GM19372 (cell line): ENCODE measurements around the gene USP37.
"Not testable (repeated sequence)": the region's sequence is repeated elsewhere in the genome, so short reads cannot be mapped to it uniquely, and the experiment has no call there.

Experiments
- ATAC-seq: cut with Tn5 transposase; IDR thresholded peaks from one replicate; pipeline ENCODE4 v1.9.1; 2021; ENCODE audit warnings: mild to moderate bottlenecking, low read depth, moderate library complexity; ENCODE audit not compliant: unreplicated experiment

The USP37 gene

GRCh38 chr2:218557941-218558340 is 10.2 kb downstream of the USP37 start:
- ATAC-seq = no peak

DNA sequence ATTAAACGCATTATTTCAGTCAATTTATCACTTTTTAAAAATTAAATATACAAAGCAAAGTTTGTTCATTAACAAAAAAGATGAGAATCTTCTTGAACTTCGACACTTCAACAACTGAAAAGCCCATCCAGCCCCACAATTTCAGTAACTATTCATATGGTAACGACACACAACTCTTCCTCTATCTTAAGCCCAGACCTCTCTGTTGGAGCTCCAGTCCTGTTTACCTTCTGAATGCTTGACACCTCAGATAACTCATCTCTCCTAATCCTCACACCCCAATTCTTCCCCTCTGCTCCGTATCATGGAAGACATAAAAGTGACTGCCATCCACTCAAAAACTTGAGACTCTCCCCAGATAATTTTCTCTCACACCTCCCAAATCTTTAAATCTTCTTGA is 12.6 kb downstream of the USP37 start:
- no peak for ATAC-seq

GRCh38 chr2:218554225-218554624 is 13.9 kb downstream of the USP37 start:
- ATAC-seq = not testable (repeated sequence)

GRCh38 chr2:218547978-218548377 is 20.2 kb downstream of the USP37 start:
- ATAC-seq = no peak

DNA sequence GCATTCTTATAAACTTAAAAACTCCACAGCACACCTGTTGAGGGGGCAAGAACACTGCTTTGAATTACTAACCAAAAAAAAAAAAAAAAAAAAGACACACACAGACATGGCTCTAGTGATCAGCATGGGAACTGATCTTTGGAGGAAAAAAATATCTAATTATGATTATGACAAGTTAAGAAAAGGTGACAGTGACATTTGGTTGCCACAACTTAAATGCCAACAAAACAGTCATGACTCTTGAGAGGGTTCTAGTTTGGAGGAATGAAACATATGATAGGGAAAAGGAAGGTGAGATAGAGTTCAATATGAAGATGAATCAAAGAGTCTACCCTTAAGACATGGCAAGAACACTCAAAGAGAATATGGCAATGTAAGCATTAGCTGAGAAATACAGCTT is 20.6 kb downstream of the USP37 start:
- ATAC-seq = no peak

GRCh38 chr2:218546012-218546411 is 22.1 kb downstream of the USP37 start:
- ATAC-seq = no peak

DNA sequence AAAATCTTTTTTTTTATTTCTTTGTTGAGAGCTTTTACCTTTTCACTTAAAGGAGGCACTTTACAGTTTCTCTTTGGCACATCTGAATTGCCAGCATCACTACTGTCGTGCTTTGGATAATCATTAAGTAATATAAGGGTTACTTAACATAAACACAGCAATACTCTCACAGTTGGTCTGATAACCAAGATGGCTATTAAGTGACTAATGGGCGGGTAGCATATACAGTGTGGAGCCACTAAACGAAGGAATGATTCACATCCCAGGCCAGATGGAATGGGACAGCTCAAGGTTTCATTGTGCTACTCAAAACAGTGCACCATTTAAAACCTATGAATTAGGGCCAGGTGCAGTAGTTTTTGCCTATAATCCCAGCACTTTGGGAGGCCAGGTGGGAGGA is 28.1 kb downstream of the USP37 start:
- no peak for ATAC-seq

- ATAC-seq = no peak
Measured at GRCh38 chr2:218536804-218537494, 31.2 kb downstream of the USP37 start.

DNA sequence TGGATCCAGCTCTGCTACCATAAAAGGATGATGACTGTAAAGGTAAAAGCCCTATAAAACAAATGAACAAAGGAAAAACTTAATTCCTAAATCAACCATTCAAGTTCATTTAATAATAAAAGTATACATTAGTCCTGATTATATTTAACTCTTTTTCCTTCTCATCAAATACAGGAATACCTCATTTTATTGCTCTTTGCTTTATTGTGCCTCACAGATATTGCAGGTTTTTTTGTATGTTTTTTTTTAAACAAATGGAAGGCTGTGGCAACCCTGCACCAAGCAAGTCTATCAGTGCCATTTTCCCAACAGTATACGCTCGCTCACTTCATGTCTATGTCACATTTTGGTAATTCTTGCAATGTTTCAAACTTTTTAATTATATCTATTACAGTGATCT is 38.2 kb downstream of the USP37 start:
- no peak for ATAC-seq

GRCh38 chr2:218528409-218528808 is 39.7 kb downstream of the USP37 start:
- ATAC-seq = not testable (repeated sequence)

- no peak for ATAC-seq
Measured at GRCh38 chr2:218523651-218524050, 44.5 kb downstream of the USP37 start.

DNA sequence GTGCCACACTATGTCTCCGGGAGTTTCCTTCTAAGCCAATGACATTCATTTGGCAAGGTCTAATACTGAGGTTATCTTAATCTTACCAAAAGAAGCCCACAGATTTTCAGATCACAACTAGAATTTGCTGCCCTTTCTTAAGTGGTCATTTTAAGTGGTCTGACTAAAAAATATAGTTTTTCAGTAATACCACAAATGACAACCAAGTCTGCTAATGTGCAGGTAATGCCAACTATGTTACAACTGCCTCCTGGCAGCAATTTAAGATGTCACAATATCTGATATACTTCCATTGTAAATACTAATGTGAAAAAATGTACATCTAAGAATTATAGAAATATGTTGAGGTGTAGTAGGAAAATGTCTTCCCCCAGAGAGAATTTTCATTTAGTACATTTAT is 49.3 kb downstream of the USP37 start:
- no peak for ATAC-seq

DNA sequence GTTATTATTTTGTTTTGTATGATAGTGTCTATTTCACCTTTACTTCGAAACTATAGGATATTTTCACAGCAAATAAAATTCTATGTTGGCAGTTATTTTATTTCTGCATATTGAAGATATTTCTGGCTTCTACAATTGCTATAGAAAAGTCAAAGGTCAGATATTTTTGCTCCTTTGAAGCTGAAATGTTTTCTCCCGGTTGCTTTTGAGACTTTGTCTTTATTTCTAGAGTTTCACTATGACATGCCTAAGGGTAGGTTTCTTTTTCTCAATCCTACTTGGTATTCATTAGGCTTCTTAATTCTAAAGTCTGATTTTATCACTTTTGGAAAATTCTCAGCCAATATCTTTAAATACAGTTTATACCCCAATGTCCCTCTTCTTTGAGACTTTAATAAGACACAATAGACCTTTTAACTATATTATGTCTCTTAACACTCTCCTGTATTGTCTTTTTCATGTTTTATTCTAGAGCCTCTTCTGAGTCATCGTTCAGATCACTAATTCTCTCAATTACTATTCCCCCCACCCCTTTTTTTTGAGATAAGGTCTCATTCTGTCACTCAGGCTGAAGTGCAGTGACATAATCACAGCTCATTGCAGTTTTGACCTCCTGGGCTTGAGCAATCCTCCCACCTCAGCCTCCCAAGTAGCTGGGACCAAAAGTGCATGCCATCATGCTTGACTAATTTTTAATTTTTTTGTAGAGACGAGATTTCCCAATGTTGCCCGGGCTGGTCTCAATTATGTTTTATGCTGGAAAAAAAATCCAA is 50.5 kb downstream of the USP37 start:
- ATAC-seq = no peak

DNA sequence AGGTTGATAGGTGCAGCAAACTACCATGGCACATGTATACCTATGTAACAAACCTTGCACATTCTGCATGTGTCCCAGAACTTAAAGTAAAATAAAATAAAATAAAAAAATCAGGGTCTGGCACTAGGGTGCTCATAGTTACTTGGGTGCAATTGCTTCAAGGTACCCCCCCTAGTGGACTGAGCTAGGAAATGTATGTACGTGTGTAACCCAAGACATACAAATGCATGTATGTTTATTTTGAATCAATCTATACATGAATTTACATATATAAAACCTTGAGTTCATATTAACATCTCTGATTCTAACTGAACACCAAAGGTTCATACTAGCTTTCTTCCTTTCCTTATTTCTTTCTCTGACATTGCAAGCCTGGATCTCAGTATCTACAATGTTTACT is 51.5 kb downstream of the USP37 start:
- no peak for ATAC-seq

DNA sequence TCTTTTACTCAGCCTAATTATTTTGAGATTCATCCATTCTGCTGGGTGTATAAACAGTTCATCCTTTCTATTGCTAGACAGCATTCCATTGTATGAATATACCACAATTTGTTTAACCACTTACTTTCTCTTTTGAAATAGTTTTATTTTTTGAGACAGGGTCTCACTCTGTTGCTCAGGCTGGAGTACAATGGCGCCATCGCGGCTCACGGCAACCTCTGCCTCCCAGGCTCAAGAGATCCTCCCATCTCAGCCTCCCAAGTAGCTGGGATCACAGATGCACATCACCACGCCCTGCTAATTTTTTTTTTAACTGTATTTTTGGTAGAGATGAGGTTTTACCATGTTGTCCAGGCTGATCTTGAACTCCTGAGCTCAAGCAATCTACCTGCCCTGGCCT is 54.5 kb downstream of the USP37 start:
- ATAC-seq = no peak

GRCh38 chr2:218508299-218508698 is 59.9 kb downstream of the USP37 start:
- no peak for ATAC-seq

DNA sequence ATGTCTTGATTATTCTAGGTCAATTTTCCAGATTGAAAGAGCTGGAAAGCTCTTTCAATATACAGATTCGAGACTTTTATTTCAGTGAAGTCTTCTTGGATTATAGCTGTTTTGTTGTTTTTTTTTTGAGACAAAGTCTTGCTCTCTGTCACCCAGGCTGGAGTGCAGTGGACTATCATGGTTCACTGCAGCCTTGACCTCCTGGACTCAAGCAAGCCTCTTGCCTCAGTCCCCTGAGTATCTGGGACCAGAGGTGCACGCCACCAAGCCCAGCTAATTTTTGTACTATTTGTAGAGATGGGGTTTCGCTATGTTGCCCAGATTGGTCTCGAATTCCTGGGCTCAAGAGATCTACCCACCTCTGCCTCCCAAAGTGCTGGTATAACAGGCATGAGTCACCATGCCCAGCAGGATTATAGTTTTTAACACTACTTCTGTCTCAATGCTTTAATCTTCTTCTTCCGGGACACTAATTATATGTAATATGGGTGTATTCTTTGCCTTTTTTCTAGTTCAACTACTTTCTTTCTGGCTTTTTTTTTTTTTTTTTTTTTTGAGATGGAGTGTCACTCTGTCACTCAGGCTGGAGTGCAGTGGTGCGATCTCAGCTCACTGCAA is 62.3 kb downstream of the USP37 start:
- no peak for ATAC-seq

GRCh38 chr2:218501665-218502064 is 66.5 kb downstream of the USP37 start:
- ATAC-seq = no peak

DNA sequence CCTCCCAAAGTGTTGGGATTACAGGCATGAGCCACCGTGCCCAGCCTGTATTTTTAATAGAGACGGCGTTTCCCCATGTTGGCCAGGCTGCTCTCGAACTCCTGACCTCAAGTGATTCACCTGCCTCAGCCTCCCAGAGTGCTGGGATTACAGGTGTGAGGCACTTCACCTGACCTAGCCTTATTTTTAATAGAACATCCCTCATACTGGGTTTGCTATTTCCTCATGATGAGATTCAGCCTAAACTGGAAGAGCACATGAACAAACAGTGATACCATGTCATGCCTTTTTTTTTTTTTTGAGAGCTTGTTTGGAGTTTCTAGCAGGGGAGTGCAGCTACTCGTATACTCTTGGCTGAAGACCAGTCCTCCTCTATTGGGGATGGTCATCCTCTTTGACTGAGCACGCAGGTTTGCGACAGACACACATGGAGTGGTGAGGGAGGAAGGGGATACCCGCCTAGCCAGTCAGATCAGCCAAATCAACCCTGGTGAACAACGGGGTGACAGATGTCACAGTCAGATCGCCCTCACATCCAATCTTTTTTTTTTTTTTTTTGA is 67.6 kb downstream of the USP37 start:
- ATAC-seq = no peak

DNA sequence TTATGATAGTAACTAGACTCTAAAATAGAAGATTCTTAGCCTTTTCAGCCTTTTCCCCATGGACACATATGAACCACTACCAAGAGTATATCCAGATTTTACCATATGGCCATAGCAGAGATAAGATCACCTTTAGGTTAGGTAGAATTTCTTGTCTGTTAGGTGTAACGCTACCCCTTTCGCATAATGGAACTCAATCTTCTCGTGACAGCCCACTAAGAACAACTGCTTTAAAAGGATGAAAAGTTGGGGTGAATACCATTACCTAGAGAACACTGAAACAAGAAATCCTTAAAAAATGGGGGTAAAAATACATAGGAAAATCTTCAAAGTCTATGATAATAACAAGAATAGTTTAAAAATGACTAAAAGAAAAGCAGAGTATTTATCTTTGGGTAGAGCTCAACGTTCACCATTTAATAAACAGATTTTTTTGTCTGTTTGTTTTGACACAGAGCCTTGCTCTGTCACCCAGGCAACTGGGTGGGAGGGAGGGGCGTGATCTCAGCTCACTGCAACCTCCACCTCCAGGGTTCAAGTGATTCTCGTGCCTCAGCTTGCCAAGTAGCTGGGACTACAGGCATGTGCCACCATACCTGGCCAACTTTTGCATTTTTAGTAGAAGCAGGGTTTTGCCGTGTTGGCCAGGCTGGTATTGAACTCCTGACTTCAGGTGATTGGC is 82.0 kb downstream of the USP37 start:
- no peak for ATAC-seq

DNA sequence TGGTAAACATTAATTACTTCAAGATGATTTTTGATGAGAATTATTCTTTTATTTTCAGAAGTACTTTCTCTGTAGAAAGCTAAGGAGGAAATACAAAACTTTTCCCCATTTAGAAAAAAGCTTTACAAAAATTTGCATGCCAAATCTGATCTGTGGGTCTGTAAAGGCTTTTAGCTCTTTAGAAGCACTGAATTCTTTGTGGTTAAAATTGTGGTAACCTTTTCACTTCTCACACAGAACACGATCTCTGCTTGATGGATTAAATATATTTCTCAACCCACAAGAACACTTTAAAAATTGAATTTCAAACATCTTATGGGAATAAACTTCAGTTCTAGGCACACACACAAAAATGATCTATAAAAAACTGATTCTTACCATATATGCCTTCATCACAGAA is 85.5 kb downstream of the USP37 start:
- no peak for ATAC-seq
